Prostate gland (tissue), 2 donors: ENCODE measurements around the gene THAP7.

Experiments
- CTCF ChIP-seq, 4 experiments: fragments of 200-600 bp in 2 of 4; fragments of 450-650 bp in 2 of 4; sonication (generic) in 2 of 4; IDR thresholded peaks; 1 replicate in 3 of 4; 2 replicates in 1 of 4; pipeline ENCODE4 v1.5.1; 2016 to 2019; ENCODE audit warnings: antibody characterized with exemption in 4 of 4, mild to moderate bottlenecking in 2 of 4, moderate library complexity in 2 of 4
- POLR2A ChIP-seq: fragments of 450-650 bp; IDR thresholded peaks from one replicate; pipeline ENCODE4 v1.6.1; 2016; ENCODE audit warnings: antibody characterized with exemption, mild to moderate bottlenecking
- POLR2AphosphoS5 ChIP-seq: sonication (generic); formaldehyde crosslinking; IDR thresholded peaks from one replicate; pipeline ENCODE4 v1.6.1; 2017; ENCODE audit warnings: antibody characterized with exemption

DNA sequence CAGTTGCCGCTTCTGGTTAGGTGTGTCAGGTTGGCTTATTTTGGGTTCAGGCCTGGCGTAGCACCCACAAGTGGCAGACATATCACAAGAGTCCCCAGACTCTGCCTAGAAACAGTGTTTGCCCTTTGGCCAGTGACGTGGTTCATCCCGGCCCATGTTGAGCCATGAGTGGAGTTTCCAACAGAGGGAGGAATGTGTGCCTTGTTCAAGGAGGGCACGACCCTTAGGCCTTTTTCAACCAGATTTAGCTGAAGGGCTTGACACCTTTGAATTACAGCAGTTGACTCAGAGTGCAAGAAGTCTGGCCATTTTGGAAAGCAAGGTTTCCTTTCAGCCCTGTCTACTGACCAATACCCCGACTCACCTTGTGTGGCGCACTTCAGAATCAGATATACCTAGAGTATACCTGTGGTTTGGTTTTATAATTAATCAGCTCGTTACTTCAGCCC, 50.0 kb downstream of the THAP7 start:
- TF ChIP-seq POLR2A (no peak), CTCF (IDR thresholded peaks at IDR 0.05) (peak in 2 of 4 experiments; percentile 9 to 28), POLR2AphosphoS5 (no peak)
